DOHH2 (cell line): Measurements from ENCODE around the gene PC.

ENCODE experiments used
- H3F3A ChIP-seq: fragments of 200-600 bp; sonication (generic), shearing (Covaris generic); 2 replicates; pipeline ENCODE4 v1.6.0; 2016; ENCODE audit warnings: antibody characterized with exemption, mild to moderate bottlenecking; ENCODE audit not compliant: control insufficient read depth, insufficient read depth
- H3K27ac ChIP-seq: fragments of 200-600 bp; sonication (generic); 2 replicates; pipeline ENCODE4 v1.5.1; 2014; ENCODE audit warnings: low read depth, mild to moderate bottlenecking, low read length, moderate library complexity
- H3K27me3 ChIP-seq: fragments of 200-600 bp; sonication (generic); 2 replicates; pipeline ENCODE4 v1.6.1; 2014; ENCODE audit warnings: mild to moderate bottlenecking, low read length, mixed read lengths; ENCODE audit not compliant: control insufficient read depth
- H3K36me3 ChIP-seq: fragments of 200-600 bp; sonication (generic); 2 replicates; pipeline ENCODE4 v1.6.1; 2014; ENCODE audit warnings: mild to moderate bottlenecking, low read length, moderate library complexity, mixed read lengths; ENCODE audit not compliant: control insufficient read depth
- H3K4me1 ChIP-seq: fragments of 200-600 bp; sonication (generic); 2 replicates; pipeline ENCODE4 v1.6.1; 2014; ENCODE audit warnings: mild to moderate bottlenecking, low read length, mixed read lengths; ENCODE audit not compliant: control insufficient read depth
- H3K4me2 ChIP-seq: fragments of 200-600 bp; sonication (generic); 2 replicates; pipeline ENCODE4 v1.6.0; 2014; ENCODE audit warnings: mild to moderate bottlenecking, low read length, moderate library complexity
- H3K4me3 ChIP-seq: fragments of 200-600 bp; sonication (generic); 2 replicates; pipeline ENCODE4 v1.5.1; 2014; ENCODE audit warnings: mild to moderate bottlenecking, low read length, mixed read lengths
- H3K79me2 ChIP-seq: fragments of 200-600 bp; sonication (generic); 2 replicates; pipeline ENCODE4 v1.6.1; 2014; ENCODE audit warnings: mild to moderate bottlenecking, low read length, mixed read lengths; ENCODE audit not compliant: control insufficient read depth
- H3K9me2 ChIP-seq: fragments of 200-600 bp; sonication (generic); replicated peaks from 2 replicates; pipeline ENCODE4 v1.6.1; 2014; ENCODE audit warnings: mild to moderate bottlenecking, low read length, mixed read lengths; ENCODE audit not compliant: control insufficient read depth
- H3K9me3 ChIP-seq: fragments of 200-600 bp; sonication (generic); 2 replicates; pipeline ENCODE4 v1.6.1; 2014; ENCODE audit warnings: antibody characterized with exemption, low read length, mixed read lengths; ENCODE audit not compliant: control insufficient read depth, insufficient read depth
- H4K20me1 ChIP-seq: fragments of 200-600 bp; sonication (generic); 2 replicates; pipeline ENCODE4 v1.6.0; 2014; ENCODE audit warnings: low read depth, mild to moderate bottlenecking, antibody characterized with exemption, low read length, moderate library complexity; ENCODE audit not compliant: control insufficient read depth, insufficient read depth
- CTCF ChIP-seq: fragments of 200-600 bp; sonication (generic); IDR thresholded peaks from one replicate; pipeline ENCODE4 v1.5.1; 2014; ENCODE audit warnings: antibody characterized with exemption, mild to moderate bottlenecking, low read depth, low read length; ENCODE audit not compliant: poor library complexity, severe bottlenecking
- EZH2phosphoT487 ChIP-seq: fragments of 200-600 bp; sonication (generic); IDR thresholded peaks from 2 replicates; pipeline ENCODE4 v1.6.1; 2017; ENCODE audit warnings: borderline replicate concordance, mild to moderate bottlenecking, antibody characterized with exemption, low read length, moderate library complexity, mixed read lengths

PC gene

GRCh38 chr11:66862559-66863037 is 95.6 kb downstream of the PC start:
- Histone ChIP-seq H3K36me3 (peaks cover 15% of the 10 kb centered on the region), H3K9me2 (no peaks in the 10 kb centered on the region), H4K20me1 (no peaks in the 10 kb centered on the region), H3K4me2 (no peak overlapping the region), H3F3A (no peaks in the 10 kb centered on the region; the same call in 1 of the 2 replicates), H3K4me3 (no peak overlapping the region), H3K4me1 (peaks cover 42% of the 10 kb centered on the region), H3K79me2 (peaks cover 19% of the 10 kb centered on the region), H3K27me3 (no peaks in the 10 kb centered on the region), H3K27ac (no peak overlapping the region), H3K9me3 (no peaks in the 10 kb centered on the region)
- no peak for TF ChIP-seq CTCF
- TF ChIP-seq EZH2phosphoT487 = no peak

GRCh38 chr11:66861774-66862558 is 96.2 kb downstream of the PC start:
- H3K4me2 ChIP-seq = no peak overlapping the region
- no peaks in the 10 kb centered on the region; the same call in 1 of the 2 replicates for H3F3A ChIP-seq
- H3K9me2 ChIP-seq = no peaks in the 10 kb centered on the region
- peaks cover 38% of the 10 kb centered on the region for H3K4me1 ChIP-seq
- H3K79me2 ChIP-seq = peaks cover 23% of the 10 kb centered on the region
- TF ChIP-seq CTCF (no peak), EZH2phosphoT487 (no peak)
- no peak overlapping the region for H3K4me3 ChIP-seq
- no peak overlapping the region for H3K27ac ChIP-seq
- no peaks in the 10 kb centered on the region for H3K27me3 ChIP-seq
- H4K20me1 ChIP-seq = no peaks in the 10 kb centered on the region
- peaks cover 15% of the 10 kb centered on the region for H3K36me3 ChIP-seq
- no peaks in the 10 kb centered on the region for H3K9me3 ChIP-seq

- no peak for TF ChIP-seq EZH2phosphoT487
- no peak for TF ChIP-seq CTCF
These were observed 97.0 kb downstream of the PC start for GRCh38 chr11:66861038-66861773.

More at GRCh38 chr11:66861038-66861773, 97.0 kb downstream of the PC start:
- H3K27me3 ChIP-seq = no peaks in the 10 kb centered on the region
- peaks cover 31% of the 10 kb centered on the region for H3K4me1 ChIP-seq
- H3K79me2 ChIP-seq = peaks cover 23% of the 10 kb centered on the region
- no peak overlapping the region for H3K4me2 ChIP-seq
- H3K36me3 ChIP-seq = peaks cover 15% of the 10 kb centered on the region
- no peak overlapping the region for H3K27ac ChIP-seq
- H3K9me2 ChIP-seq = no peaks in the 10 kb centered on the region
- H4K20me1 ChIP-seq = no peaks in the 10 kb centered on the region
- no peaks in the 10 kb centered on the region for H3K9me3 ChIP-seq
- no peak overlapping the region for H3K4me3 ChIP-seq
- no peaks in the 10 kb centered on the region; the same call in 1 of the 2 replicates for H3F3A ChIP-seq
